GM19395 (cell line): ENCODE data around the gene AQP7.
A peak's percentile ranks its signal among the peaks of the same experiment; 100 is the strongest.
"Not testable (repeated sequence)": the region's sequence is repeated elsewhere in the genome, so short reads cannot be mapped to it uniquely, and the experiment has no call there.

Experiments
- ATAC-seq: cut with Tn5 transposase; IDR thresholded peaks from one replicate; pipeline ENCODE4 v1.9.1; 2021; ENCODE audit warnings: mild to moderate bottlenecking, moderate library complexity; ENCODE audit not compliant: unreplicated experiment

The AQP7 gene

GRCh38 chr9:33377089-33377715 is 25.2 kb downstream of the AQP7 start:
- no peak for ATAC-seq

DNA sequence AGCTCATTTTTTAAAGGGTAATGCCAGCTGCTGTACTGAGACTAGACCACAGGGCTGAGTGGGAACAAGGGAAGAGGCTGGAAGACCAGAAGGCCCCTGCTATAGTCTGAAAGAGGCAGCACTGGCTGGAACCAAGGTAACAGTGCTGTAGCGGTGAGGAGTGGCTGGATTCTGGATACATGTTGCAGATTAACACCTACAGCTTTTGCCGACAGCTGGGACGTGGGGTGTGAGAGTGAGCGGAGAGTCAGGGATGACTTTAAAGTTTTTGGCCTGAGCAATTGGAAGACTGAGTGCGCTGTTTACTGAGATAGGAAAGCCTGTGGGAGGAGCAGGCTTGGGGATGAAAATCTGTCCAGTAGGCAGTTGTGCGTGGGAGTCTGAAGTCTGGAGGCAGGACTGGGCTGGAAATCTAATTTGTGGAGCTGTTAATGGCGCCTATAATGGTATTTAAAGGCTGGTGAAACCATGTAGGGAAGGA is 26.5 kb downstream of the AQP7 start:
- ATAC-seq = no peak

DNA sequence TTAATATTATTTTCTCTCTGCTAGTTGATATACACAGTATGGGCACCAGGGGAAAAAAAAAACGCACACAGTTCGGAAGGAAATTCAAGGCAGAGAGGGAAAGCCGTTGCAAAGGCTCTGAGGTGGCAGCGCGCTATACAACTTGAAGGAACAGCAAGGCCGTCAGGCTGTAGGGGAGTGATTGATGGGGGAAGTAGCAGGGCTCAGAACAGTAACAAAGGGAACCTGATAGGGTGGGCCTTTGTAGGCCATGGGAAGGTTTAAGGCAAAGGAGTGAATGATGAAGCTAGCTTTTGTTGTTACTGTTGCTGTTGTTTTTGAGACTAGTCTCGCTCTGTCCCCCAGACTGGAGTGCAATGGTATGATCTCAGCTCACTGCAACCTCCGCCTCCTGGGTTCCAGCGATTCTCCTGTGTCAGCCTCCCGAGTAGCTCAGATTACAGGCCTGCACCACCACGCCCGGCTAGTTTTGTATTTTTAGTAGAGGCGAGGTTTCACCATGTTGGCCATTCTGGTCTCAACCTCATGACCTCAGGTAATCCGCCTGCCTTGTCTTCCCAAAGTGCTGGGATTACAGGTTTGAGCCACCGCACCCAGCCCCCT is 27.0 kb downstream of the AQP7 start:
- ATAC-seq = no peak

- ATAC-seq = peak; percentile 68
These were observed 27.6 kb downstream of the AQP7 start for GRCh38 chr9:33374634-33375237.

DNA sequence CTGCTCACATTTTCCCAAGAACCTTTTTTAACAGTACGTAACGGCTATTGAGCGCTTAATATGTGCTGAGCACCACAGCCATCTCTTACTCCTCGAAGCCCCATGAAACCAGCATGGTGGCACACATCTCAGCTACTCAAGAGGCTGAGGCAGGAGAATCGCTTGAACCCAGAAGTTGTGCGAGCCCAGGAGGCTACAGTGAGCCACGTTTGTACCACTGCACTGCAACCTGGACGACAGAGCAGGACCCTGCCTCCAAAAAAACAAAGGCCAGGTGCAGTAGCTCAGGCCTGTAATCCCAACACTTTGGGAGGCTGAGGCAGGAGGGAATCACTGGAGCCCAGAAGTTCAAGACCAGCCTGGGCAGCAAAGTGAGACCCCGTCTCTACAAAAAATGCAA is 28.2 kb downstream of the AQP7 start:
- no peak for ATAC-seq

- ATAC-seq = no peak
These were observed 29.5 kb downstream of the AQP7 start for GRCh38 chr9:33372900-33373299.

- no peak for ATAC-seq
These were observed 35.3 kb downstream of the AQP7 start for GRCh38 chr9:33366979-33367480.

DNA sequence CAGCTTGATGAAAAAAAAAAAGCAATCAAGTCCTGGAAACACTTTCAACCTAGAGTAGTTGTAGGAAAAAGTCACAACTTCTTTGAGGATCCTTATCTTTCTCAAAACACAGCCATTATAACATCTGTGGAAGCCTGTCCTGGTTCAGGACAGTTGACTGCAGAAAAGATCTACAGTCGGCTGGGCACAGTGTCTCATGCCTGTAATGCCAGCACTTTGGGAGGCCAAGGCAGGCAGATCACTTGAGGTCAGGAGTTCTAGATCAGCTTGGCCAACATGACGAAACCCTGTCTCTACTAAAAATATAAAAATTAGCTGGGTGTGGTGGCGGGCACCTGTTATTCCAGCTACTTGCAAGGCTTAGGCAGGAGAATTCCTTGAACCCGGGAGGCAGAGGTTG is 37.6 kb downstream of the AQP7 start:
- ATAC-seq = not testable (repeated sequence)

DNA sequence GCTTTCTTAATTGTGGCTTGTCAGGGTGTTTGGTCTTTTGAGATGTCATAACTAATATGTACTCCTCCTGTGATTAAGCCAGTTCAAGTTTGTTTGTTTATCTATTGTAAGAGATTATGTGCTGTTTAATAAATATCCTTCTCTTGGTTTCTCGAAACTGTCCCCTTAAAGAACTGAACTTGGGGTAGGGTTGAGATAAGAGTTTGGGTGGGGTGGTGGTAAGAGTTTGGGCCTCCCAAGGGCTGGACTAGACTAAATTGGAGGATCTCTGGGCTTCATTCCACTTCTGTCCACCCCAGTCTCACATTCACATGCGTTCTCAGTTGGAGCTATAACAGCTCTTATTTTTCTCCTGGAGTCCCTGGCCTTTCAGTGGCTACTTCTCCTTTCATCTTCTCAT is 38.2 kb downstream of the AQP7 start:
- ATAC-seq = no peak

DNA sequence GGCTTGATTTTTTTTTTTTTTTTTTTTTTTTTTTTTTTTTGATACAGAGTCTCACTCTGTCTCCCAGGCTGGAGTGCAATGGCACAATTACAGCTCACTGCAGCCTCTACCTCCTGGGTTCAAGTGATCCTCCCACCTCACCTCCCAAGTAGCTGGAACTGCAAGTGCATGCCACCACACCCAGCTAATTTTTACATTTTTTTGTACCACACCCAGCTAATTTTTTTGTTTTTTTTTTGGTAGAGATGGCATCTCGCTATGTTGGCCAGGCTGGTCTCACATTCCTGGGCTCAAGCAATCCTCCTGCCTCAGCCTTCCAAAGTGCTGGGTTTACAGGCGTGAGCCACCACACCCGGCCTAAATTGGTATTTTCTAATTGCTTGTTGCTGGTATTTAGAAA is 43.7 kb downstream of the AQP7 start:
- ATAC-seq = not testable (repeated sequence)

DNA sequence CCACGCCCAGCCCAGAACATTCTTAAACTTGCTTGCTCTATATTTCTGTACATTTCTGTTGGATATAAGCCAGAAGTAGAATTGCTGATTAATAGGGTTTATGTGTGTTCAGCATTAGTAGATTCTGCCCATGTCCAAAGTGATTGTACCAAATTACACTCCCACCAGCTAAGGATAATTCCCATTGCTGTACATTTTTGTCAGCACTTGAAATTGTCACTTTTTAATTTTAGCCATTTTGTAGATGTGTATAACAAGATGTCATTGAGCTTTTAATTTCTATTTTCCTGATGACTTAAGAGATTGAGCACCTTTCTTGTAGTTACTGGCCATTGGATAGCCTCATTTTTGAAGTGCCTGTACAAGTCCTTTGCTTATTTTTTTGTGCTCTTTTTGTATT is 46.4 kb downstream of the AQP7 start:
- ATAC-seq = no peak

- ATAC-seq = no peak
These were observed 47.6 kb downstream of the AQP7 start for GRCh38 chr9:33354651-33355211.

- no peak for ATAC-seq
These were observed 50.8 kb downstream of the AQP7 start for GRCh38 chr9:33351547-33351946.

GRCh38 chr9:33350310-33350709 is 52.1 kb downstream of the AQP7 start:
- no peak for ATAC-seq

DNA sequence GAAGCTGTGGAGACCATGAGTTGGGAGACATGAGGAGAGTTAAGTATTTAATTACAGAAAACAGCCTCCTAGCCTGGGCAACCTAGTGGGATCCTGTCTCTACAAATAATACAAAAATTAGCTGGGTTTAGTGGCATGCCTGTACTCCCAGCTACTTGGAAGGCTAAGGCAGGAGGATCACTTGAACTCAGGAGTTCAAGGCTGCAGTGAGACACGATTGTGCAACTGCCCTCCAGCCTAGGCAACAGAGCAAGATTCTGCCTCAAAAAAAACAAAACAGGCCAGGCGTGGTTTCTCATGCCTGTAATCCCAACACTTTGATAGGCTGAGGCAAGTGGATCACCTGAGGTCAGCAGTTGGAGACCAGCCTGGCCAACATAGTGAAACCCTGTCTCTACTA is 52.6 kb downstream of the AQP7 start:
- no peak for ATAC-seq

- ATAC-seq = no peak
These were observed 53.4 kb downstream of the AQP7 start for GRCh38 chr9:33348998-33349397.

GRCh38 chr9:33346564-33346963 is 55.8 kb downstream of the AQP7 start:
- ATAC-seq = no peak

GRCh38 chr9:33344145-33344544 is 58.2 kb downstream of the AQP7 start:
- ATAC-seq = no peak

DNA sequence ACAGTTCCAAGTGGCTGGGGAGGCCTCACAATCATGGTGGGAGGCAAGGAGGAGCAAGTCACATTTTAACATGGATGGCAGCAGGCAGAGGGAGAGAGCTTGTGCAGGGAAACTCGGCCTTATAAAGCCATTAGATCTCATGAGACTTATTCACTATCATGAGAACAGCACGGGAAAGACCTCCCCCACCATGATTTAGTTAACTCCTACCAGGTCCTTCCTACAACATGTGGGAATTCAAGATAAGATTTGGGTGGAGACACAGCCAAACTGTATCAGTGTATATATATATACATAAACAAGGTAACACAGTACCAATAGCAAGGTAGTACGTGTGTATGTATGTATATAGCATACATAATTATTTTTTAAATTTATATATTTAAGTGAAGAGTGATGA is 61.2 kb downstream of the AQP7 start:
- ATAC-seq = no peak

- no peak for ATAC-seq
These were observed 62.2 kb downstream of the AQP7 start for GRCh38 chr9:33340186-33340585.
